HEK293T (cell line): Measurements from ENCODE around the gene SHROOM4.

Experiments used
- CTCF ChIA-PET: fragments of 350-600 bp; formaldehyde crosslinking; extraction: SDS; loops from one replicate; lab custom pipeline; 2021; ENCODE audit warnings: antibody characterized with exemption, inconsistent platforms; lab: Yijun Ruan, JAX
- POLR2A ChIA-PET: fragments of 350-600 bp; formaldehyde crosslinking; extraction: SDS; loops from one replicate; lab custom pipeline; 2020; ENCODE audit warnings: antibody characterized with exemption, inconsistent platforms; lab: Yijun Ruan, JAX
- DNase-seq: peaks from one replicate; pipeline ENCODE4 v3.0.0; 2012; ENCODE audit warnings: mixed read lengths; ENCODE audit errors: extremely low spot score
- ARNT ChIP-seq: fragments of 450-650 bp; IDR thresholded peaks from 2 replicates; pipeline ENCODE4 v1.6.1; 2017; ENCODE audit warnings: mild to moderate bottlenecking
- BHLHE40 ChIP-seq: fragments of 450-650 bp; IDR thresholded peaks from 2 replicates; pipeline ENCODE4 v1.6.1; 2016; ENCODE audit warnings: mild to moderate bottlenecking, moderate library complexity, borderline replicate concordance
- CTBP1 ChIP-seq: fragments of 450-650 bp; IDR thresholded peaks from 2 replicates; pipeline ENCODE4 v1.6.1; 2016; ENCODE audit warnings: borderline replicate concordance
- ELF4 ChIP-seq: fragments of 450-650 bp; IDR thresholded peaks from 2 replicates; pipeline ENCODE4 v1.6.1; 2017; ENCODE audit warnings: antibody characterized with exemption
- FOXA1 ChIP-seq: fragments of 450-650 bp; IDR thresholded peaks from 2 replicates; pipeline ENCODE4 v1.6.1; 2016; ENCODE audit warnings: mild to moderate bottlenecking
- FOXK2 ChIP-seq: fragments of 450-650 bp; IDR thresholded peaks from 2 replicates; pipeline ENCODE4 v1.6.1; 2016; ENCODE audit warnings: mild to moderate bottlenecking
- FOXM1 ChIP-seq: fragments of 450-650 bp; IDR thresholded peaks from 2 replicates; pipeline ENCODE4 v1.6.1; 2017; ENCODE audit warnings: mild to moderate bottlenecking, borderline replicate concordance
- HDGF ChIP-seq: fragments of 450-650 bp; IDR thresholded peaks from 2 replicates; pipeline ENCODE4 v1.6.1; 2017; ENCODE audit warnings: antibody characterized with exemption, borderline replicate concordance
- L3MBTL2 ChIP-seq: fragments of 450-650 bp; conservative IDR thresholded peaks from 2 replicates; pipeline ENCODE4 v1.6.1; 2016; ENCODE audit warnings: mild to moderate bottlenecking
- LEF1 ChIP-seq: fragments of 450-650 bp; IDR thresholded peaks from 2 replicates; pipeline ENCODE4 v1.6.1; 2017; ENCODE audit warnings: mild to moderate bottlenecking, borderline replicate concordance
- NFRKB ChIP-seq: fragments of 450-650 bp; IDR thresholded peaks from 2 replicates; pipeline ENCODE4 v1.6.1; 2016; ENCODE audit warnings: mild to moderate bottlenecking, moderate library complexity
- PKNOX1 ChIP-seq: fragments of 450-650 bp; IDR thresholded peaks from 2 replicates; pipeline ENCODE4 v1.6.1; 2016
- SP1 ChIP-seq: fragments of 450-650 bp; IDR thresholded peaks from 2 replicates; pipeline ENCODE4 v1.6.1; 2017
- SUZ12 ChIP-seq: fragments of 450-650 bp; IDR thresholded peaks from 2 replicates; pipeline ENCODE4 v1.6.1; 2016; ENCODE audit warnings: mild to moderate bottlenecking
- TARDBP ChIP-seq: fragments of 450-650 bp; IDR thresholded peaks from 2 replicates; pipeline ENCODE4 v1.6.1; 2016
- ZNF384 ChIP-seq: fragments of 450-650 bp; IDR thresholded peaks from 2 replicates; pipeline ENCODE4 v1.6.1; 2016

SHROOM4 gene

GRCh38 chrX:50615570-50616158, 198.3 kb downstream of the SHROOM4 start:
- TF ChIP-seq SUZ12 (no peak), LEF1 (no peak), L3MBTL2 (no peak), ARNT (no peak), ELF4 (no peak), PKNOX1 (no peak), ZNF384 (no peak), FOXA1 (no peak), HDGF (no peak), FOXK2 (no peak), CTBP1 (no peak), SP1 (no peak), BHLHE40 (no peak), FOXM1 (no peak), NFRKB (no peak), TARDBP (no peak)
- CTCF ChIA-PET: no interaction called here
- DNase-seq: no peak
- POLR2A ChIA-PET: no interaction called here

DNA sequence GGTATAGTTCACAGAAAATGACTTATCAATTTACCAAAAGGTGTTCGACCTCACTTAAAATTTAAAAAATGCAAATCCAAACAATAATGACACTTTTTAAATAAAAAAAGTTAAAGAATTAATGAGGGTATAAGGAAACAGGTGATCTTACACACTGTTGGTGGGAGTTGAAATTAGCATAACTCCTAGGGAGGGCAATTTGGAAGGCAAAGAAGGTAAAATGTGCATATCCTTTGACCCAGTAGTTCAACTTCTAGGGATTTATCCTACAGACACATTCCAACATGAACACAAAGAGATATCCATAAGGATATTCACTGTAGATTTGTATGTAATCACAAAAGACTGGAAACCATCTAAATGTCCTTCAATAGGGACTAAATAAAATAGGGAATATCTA, 199.5 kb downstream of the SHROOM4 start:
- no peak for DNase-seq
- no peak for TF ChIP-seq SUZ12
- TF ChIP-seq BHLHE40: no peak
- no peak for TF ChIP-seq ARNT
- TF ChIP-seq FOXM1: no peak
- TF ChIP-seq TARDBP: no peak
- TF ChIP-seq HDGF: no peak
- no peak for TF ChIP-seq ELF4
- ChIA-PET POLR2A (no interaction called here), CTCF (no interaction called here)

GRCh38 chrX:50613846-50614245, 200.1 kb downstream of the SHROOM4 start:
- no peak for TF ChIP-seq SP1
- TF ChIP-seq SUZ12: no peak
- no peak for TF ChIP-seq L3MBTL2
- no peak for TF ChIP-seq BHLHE40
- no peak for TF ChIP-seq FOXA1
- TF ChIP-seq ELF4: no peak
- no peak for TF ChIP-seq FOXK2
- no peak for TF ChIP-seq PKNOX1
- no peak for TF ChIP-seq NFRKB
- TF ChIP-seq HDGF: no peak
- no peak for TF ChIP-seq CTBP1
- TF ChIP-seq LEF1: no peak
- no peak for TF ChIP-seq TARDBP
- no peak for TF ChIP-seq FOXM1
- no peak for TF ChIP-seq ZNF384

GRCh38 chrX:50609796-50610195, 204.2 kb downstream of the SHROOM4 start:
- DNase-seq: no peak
- ChIA-PET POLR2A (no interaction called here), CTCF (no interaction called here)
- no peak for TF ChIP-seq L3MBTL2

More at GRCh38 chrX:50613846-50614245, 200.1 kb downstream of the SHROOM4 start:
- DNase-seq: no peak
- ChIA-PET CTCF (no interaction called here), POLR2A (no interaction called here)

GRCh38 chrX:50606300-50606950, 207.6 kb downstream of the SHROOM4 start:
- DNase-seq: no peak
- ChIA-PET CTCF (no interaction called here), POLR2A (no interaction called here)
- no peak for TF ChIP-seq ZNF384

GRCh38 chrX:50596056-50596455, 217.9 kb downstream of the SHROOM4 start:
- CTCF ChIA-PET: no interaction called here
- POLR2A ChIA-PET: no interaction called here
- DNase-seq: no peak

More at GRCh38 chrX:50596056-50596455, 217.9 kb downstream of the SHROOM4 start:
- no peak for TF ChIP-seq PKNOX1
- TF ChIP-seq ZNF384: no peak
- no peak for TF ChIP-seq LEF1
- TF ChIP-seq L3MBTL2: no peak
- no peak for TF ChIP-seq FOXK2
- no peak for TF ChIP-seq SUZ12
- no peak for TF ChIP-seq FOXM1
- no peak for TF ChIP-seq BHLHE40
- no peak for TF ChIP-seq FOXA1
